Tibial nerve (tissue), 3 donors: ENCODE measurements around the gene SSC4D.

Experiments
- CTCF ChIP-seq, 5 experiments: fragments of 200-600 bp in 3 of 5; fragments of 450-650 bp in 2 of 5; sonication (generic) in 3 of 5; IDR thresholded peaks; one replicate each; pipeline ENCODE4 v1.5.1; 2016 to 2019; ENCODE audit warnings: antibody characterized with exemption in 5 of 5, mild to moderate bottlenecking in 3 of 5, moderate library complexity in 2 of 5
- POLR2A ChIP-seq, 2 donors: fragments of 450-650 bp; IDR thresholded peaks; one replicate each; pipeline ENCODE4 v1.6.1; 2017; ENCODE audit warnings: antibody characterized with exemption in 2 of 2, mild to moderate bottlenecking in 2 of 2, moderate library complexity in 2 of 2

- TF ChIP-seq CTCF (IDR thresholded peaks at IDR 0.05) (no peak), POLR2A (IDR thresholded peaks at IDR 0.05) (no peak)
These were observed 22.7 kb downstream of the SSC4D start for GRCh38 chr7:76386691-76387260.
